K562 (cell line): ENCODE results near the gene IRGQ. TPM values are rescaled to one million over a fixed set of nuclear protein-coding genes. Genes with fewer than 3 reads are reported as not detected.

Experiments used
- ATF4 ChIP-seq: fragments of 450-650 bp; formaldehyde crosslinking; IDR thresholded peaks from 2 replicates; pipeline ENCODE4 v1.4.0; 2022; ENCODE audit warnings: mild to moderate bottlenecking, moderate library complexity
- ETV1 ChIP-seq: fragments of 450-650 bp; conservative IDR thresholded peaks from 2 replicates; pipeline ENCODE4 v1.6.1; 2016; ENCODE audit warnings: missing genetic modification characterization, control low read depth, low read depth, missing compliant biosample characterization
- JUN ChIP-seq, 2 experiments: sonication (generic) in 1 of 2; formaldehyde crosslinking in 1 of 2; IDR thresholded peaks; 2 replicates each; pipeline versions ENCODE4 v1.6.1 to v1.8.0; 2012 to 2022; ENCODE audit warnings: borderline replicate concordance in 2 of 2, mild to moderate bottlenecking in 2 of 2, improper control_type of control experiment in 1 of 2, low read depth in 1 of 2, low read length in 1 of 2, missing genetic modification reagents in 1 of 2
- KLF1 ChIP-seq: fragments of 450-650 bp; IDR thresholded peaks from 2 replicates; pipeline ENCODE4 v1.6.1; 2016; ENCODE audit warnings: missing genetic modification characterization, missing compliant biosample characterization
- MYC ChIP-seq, 2 experiments: fragments of 250-450 bp in 1 of 2; sonication (Bioruptor Pico) in 1 of 2; IDR thresholded peaks; 2 replicates each; pipeline versions ENCODE4 v1.5.1 to v1.6.1; 2012 to 2021; ENCODE audit warnings: low read depth in 2 of 2, borderline replicate concordance in 1 of 2, improper control_type of control experiment in 1 of 2, low read length in 1 of 2, mild to moderate bottlenecking in 1 of 2, moderate library complexity in 1 of 2
- RBBP5 ChIP-seq: fragments of 200-600 bp; sonication (generic); IDR thresholded peaks from 2 replicates; pipeline ENCODE4 v1.6.1; 2012; ENCODE audit warnings: borderline replicate concordance, mild to moderate bottlenecking, low read length, control low read depth, inconsistent platforms; ENCODE audit not compliant: insufficient read depth, poor library complexity, severe bottlenecking
- RFX5 ChIP-seq: IDR thresholded peaks from 2 replicates; pipeline ENCODE4 v1.6.1; 2011; ENCODE audit warnings: low read depth, mild to moderate bottlenecking, improper control_type of control experiment, low read length
- TAF7 ChIP-seq: fragments of 450-650 bp; IDR thresholded peaks from 2 replicates; pipeline ENCODE4 v1.6.1; 2016; ENCODE audit warnings: missing genetic modification characterization, missing compliant biosample characterization
- TRIM28 ChIP-seq: fragments of 450-650 bp; IDR thresholded peaks from 2 replicates; pipeline ENCODE4 v1.6.1; 2017
- ZBTB2 ChIP-seq: fragments of 450-650 bp; IDR thresholded peaks from 2 replicates; pipeline ENCODE4 v1.6.1; 2016; ENCODE audit warnings: antibody characterized with exemption
- ZBTB33 ChIP-seq: sonication (generic); formaldehyde crosslinking; IDR thresholded peaks from 2 replicates; pipeline ENCODE4 v1.8.1; 2023; ENCODE audit warnings: mild to moderate bottlenecking, missing genetic modification reagents
- ZC3H11A ChIP-seq: IDR thresholded peaks from 2 replicates; pipeline ENCODE4 v1.6.1; 2012; ENCODE audit warnings: low read depth, low read length, improper control_type of control experiment
- ZMIZ1 ChIP-seq, 2 experiments: fragments of 150-350 bp in 1 of 2; IDR thresholded peaks; 2 replicates each; pipeline ENCODE4 v1.6.1; 2012 to 2016; ENCODE audit warnings: low read depth in 2 of 2, low read length in 2 of 2, mild to moderate bottlenecking in 1 of 2, moderate library complexity in 1 of 2
- ZNF274 ChIP-seq: IDR thresholded peaks from 2 replicates; pipeline ENCODE4 v1.6.1; 2011; ENCODE audit warnings: low read depth, mild to moderate bottlenecking, low read length, moderate library complexity, borderline replicate concordance
- ZNF3 ChIP-seq: fragments of 250-450 bp; sonication (Bioruptor Pico); IDR thresholded peaks from 2 replicates; pipeline ENCODE4 v1.5.0; 2021; ENCODE audit warnings: mild to moderate bottlenecking, moderate library complexity
- ZNF41 ChIP-seq: fragments of 250-450 bp; sonication (Bioruptor Pico); conservative IDR thresholded peaks from 2 replicates; pipeline ENCODE4 v1.4.0; 2020; ENCODE audit warnings: mild to moderate bottlenecking
- ZNF436 ChIP-seq: fragments of 250-450, 450-650 bp; sonication (Bioruptor Pico); formaldehyde crosslinking; IDR thresholded peaks from 2 replicates; pipeline ENCODE4 v1.7.0; 2020; ENCODE audit warnings: mild to moderate bottlenecking
- polyA plus RNA-seq, 8 experiments: library from polyadenylated mRNA; depleted of rRNA in 4 of 8; stranded (reverse) in 5 of 8; unstranded in 3 of 8; fragments of >200 nt; fragmentation: Nextera tagmentation in 2 of 8; fragmentation: Illumina TruSeq in 1 of 8; extraction: Ambion mirVana in 2 of 8; extraction: Trizol in 1 of 8; gene quantifications; 2 replicates each; pipeline versions ENCODE4 v1.2.1 to v1.2.3, GENCODE V29; 2011 to 2014; ENCODE audit warnings: inconsistent platforms in 1 of 8, missing spikeins in 1 of 8
- total RNA-seq, 7 experiments: library from RNA; depleted of rRNA in 6 of 7; stranded (reverse); fragments of >200 nt in 6 of 7; fragmentation: Illumina TruSeq in 2 of 7; extraction: Trizol in 2 of 7; gene quantifications; 2 replicates each; pipeline versions ENCODE4 v1.2.1 to v1.2.3, GENCODE V29; 2011 to 2021; ENCODE audit warnings: low replicate concordance in 1 of 7

Gene IRGQ
- total and polyA plus RNA-seq, 9 of the 15 experiments (the other 6 are each of a cell fraction or from before 2014, with no cell fraction given): 3.5 to 19.2 (median 7.9) TPM

GRCh38 chr19:43595999-43596841, at the start of gene IRGQ, which contains the start of gene ZNF576 (continued):
- TF ChIP-seq ETV1 (tag) (peak; percentile 69), ZNF41 (CRISPR knock-in tag) (0 out of 2 replicates have a peak, but pooled peaks have one; percentile 9), ATF4 (CRISPR knock-in tag) (peak; percentile 25; the same call in 1 of the 2 replicates), RFX5 (no peak), ZNF274 (no peak), RBBP5 (peak; percentile 60), TRIM28 (0 out of 2 replicates have a peak, but pooled peaks have one; percentile 42), ZNF436 (CRISPR knock-in tag) (no peak), ZBTB33 (CRISPR knock-in tag) (peak; percentile 71; the same call in 1 of the 2 replicates), ZNF3 (no peak), TAF7 (peak; percentile 69), ZC3H11A (peak; percentile 31; the same call in 1 of the 2 replicates), ZBTB2 (peak; percentile 100), KLF1 (peak; percentile 38; the same call in 1 of the 2 replicates), MYC (IDR thresholded peaks at IDR 0.05; ENCODE audit: low read depth, low read length) (no peak; the same call in 1 of the 2 replicates), MYC (CRISPR knock-in tag; IDR thresholded peaks at IDR 0.05; ENCODE audit: borderline replicate concordance, low read depth) (peak; percentile 72; the same call in 1 of the 2 replicates), ZMIZ1 (IDR thresholded peaks at IDR 0.05; ENCODE audit: low read depth in 2 of 2, low read length in 2 of 2) (peak in 1 of 2 experiments; percentile 8; a peak in 1 of 4 replicates), JUN (IDR thresholded peaks at IDR 0.05; ENCODE audit: borderline replicate concordance, low read depth, low read length) (0 out of 2 replicates have a peak, but pooled peaks have one; percentile 32), JUN (CRISPR knock-in tag; IDR thresholded peaks at IDR 0.05; ENCODE audit: borderline replicate concordance) (no peak; the same call in 1 of the 2 replicates)
